ENCODE measurements around the gene BNC2. TPM values are rescaled to one million over a fixed set of nuclear protein-coding genes. Genes with fewer than 3 reads are reported as not detected.

Gene BNC2
- total RNA-seq, 1 experiment from 2014 or later = 0.20 TPM

DNA sequence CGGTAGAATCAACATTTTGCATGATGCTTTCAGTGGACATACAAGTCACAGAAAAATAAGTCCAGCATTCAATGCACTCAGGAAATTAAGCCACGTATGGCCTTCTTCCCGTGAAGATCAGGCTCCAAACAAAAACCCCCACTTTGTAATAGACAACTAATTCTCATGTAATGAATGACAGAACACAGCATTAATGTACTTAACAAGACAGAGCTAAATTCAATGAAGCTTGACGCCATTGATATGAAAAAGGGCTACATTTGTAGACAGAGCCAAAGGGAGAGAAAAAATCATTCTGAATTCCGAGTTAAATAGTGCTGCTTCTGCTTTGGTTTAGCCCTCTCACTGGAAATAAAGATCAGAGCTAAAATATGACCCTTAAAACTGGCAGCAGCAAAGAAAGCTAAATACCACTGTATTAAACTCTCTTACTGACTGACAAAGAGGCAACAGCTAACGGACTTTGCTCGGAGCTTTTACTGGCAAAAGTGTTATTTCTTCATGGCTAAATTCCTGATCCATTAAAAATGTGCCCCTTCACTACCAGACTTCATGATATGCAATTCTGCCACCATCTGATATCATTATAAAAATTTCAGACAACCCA, 250.5 kb downstream of the BNC2 start:
- Histone ChIP-seq H3K9me3 (no peaks in the 10 kb centered on the region), H3K4me3 (ENCODE audit: low read depth, low read length) (no peak overlapping the region), H3K27me3 (replicated peaks; ENCODE audit: control insufficient read depth, insufficient read depth, low read length) (no peaks in the 10 kb centered on the region), H3K36me3 (ENCODE audit: control insufficient read depth, insufficient read depth, low read length) (no peaks in the 10 kb centered on the region), H3K4me1 (no peaks in the 10 kb centered on the region)
- H3K9me3 Mint-ChIP-seq (ENCODE audit: unreplicated experiment) = no peaks in the 10 kb centered on the region
- ChIA-PET CTCF (no interaction called here), POLR2A (no interaction called here)
- H3K4me1 Mint-ChIP-seq (ENCODE audit: low read depth, unreplicated experiment) = no peaks in the 10 kb centered on the region
- peaks cover 5% of the 10 kb centered on the region for H3K27me3 Mint-ChIP-seq (ENCODE audit: insufficient read depth, unreplicated experiment)
- BruUV-seq (replicated peaks) = no TSS peak
- no peak overlapping the region for H3K4me3 Mint-ChIP-seq (ENCODE audit: unreplicated experiment)
- intact Hi-C loops (cut with micrococcal nuclease; ENCODE audit: unreplicated experiment) = no loop called here
- no peak overlapping the region for H3K27ac Mint-ChIP-seq (ENCODE audit: unreplicated experiment)
- TF ChIP-seq, protein P1, sequence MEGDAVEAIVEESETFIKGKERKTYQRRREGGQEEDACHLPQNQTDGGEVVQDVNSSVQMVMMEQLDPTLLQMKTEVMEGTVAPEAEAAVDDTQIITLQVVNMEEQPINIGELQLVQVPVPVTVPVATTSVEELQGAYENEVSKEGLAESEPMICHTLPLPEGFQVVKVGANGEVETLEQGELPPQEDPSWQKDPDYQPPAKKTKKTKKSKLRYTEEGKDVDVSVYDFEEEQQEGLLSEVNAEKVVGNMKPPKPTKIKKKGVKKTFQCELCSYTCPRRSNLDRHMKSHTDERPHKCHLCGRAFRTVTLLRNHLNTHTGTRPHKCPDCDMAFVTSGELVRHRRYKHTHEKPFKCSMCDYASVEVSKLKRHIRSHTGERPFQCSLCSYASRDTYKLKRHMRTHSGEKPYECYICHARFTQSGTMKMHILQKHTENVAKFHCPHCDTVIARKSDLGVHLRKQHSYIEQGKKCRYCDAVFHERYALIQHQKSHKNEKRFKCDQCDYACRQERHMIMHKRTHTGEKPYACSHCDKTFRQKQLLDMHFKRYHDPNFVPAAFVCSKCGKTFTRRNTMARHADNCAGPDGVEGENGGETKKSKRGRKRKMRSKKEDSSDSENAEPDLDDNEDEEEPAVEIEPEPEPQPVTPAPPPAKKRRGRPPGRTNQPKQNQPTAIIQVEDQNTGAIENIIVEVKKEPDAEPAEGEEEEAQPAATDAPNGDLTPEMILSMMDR (IDR thresholded peaks at IDR 0.05; ENCODE audit: insufficient read depth in 1 of 2, low read depth in 1 of 2, low read length in 1 of 2, severe bottlenecking in 1 of 2, unreplicated experiment in 1 of 2) = no peak
- H3K36me3 Mint-ChIP-seq (ENCODE audit: insufficient read depth, unreplicated experiment) = no peaks in the 10 kb centered on the region
- DNase-seq = no peak

DNA sequence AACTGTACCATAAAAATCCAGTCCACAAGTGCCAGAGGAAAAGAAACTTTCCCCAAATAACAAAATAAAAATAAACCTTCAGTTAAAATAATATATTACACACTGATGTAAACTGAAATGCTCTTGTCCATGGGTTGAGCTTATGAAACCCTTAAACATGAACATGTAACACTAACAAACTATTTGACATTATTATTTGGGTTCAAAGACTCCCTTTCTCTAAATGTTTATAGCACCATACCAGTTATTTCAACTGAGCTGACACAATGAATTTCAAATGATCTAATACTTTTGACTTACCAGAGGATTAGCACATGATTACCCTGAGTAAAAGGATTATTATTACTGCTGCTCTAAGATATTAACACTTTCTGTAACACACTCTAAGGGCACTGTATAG, 251.1 kb downstream of the BNC2 start:
- no peaks in the 10 kb centered on the region for H3K4me1 ChIP-seq
- ChIA-PET POLR2A (no interaction called here), CTCF (no interaction called here)
- BruUV-seq (replicated peaks) = no TSS peak
- H3K4me3 ChIP-seq (ENCODE audit: low read depth, low read length) = no peak overlapping the region
- DNase-seq = no peak
- Mint-ChIP-seq H3K36me3 (ENCODE audit: insufficient read depth, unreplicated experiment) (no peaks in the 10 kb centered on the region), H3K4me3 (ENCODE audit: unreplicated experiment) (no peak overlapping the region), H3K27ac (ENCODE audit: unreplicated experiment) (no peak overlapping the region), H3K9me3 (ENCODE audit: unreplicated experiment) (no peaks in the 10 kb centered on the region), H3K27me3 (ENCODE audit: insufficient read depth, unreplicated experiment) (peaks cover 5% of the 10 kb centered on the region), H3K4me1 (ENCODE audit: low read depth, unreplicated experiment) (no peaks in the 10 kb centered on the region)
- TF ChIP-seq, protein P1 (IDR thresholded peaks at IDR 0.05; ENCODE audit: insufficient read depth in 1 of 2, low read depth in 1 of 2, low read length in 1 of 2, severe bottlenecking in 1 of 2, unreplicated experiment in 1 of 2) = no peak
- intact Hi-C loops (cut with micrococcal nuclease; ENCODE audit: unreplicated experiment) = no loop called here
- H3K27me3 ChIP-seq (replicated peaks; ENCODE audit: control insufficient read depth, insufficient read depth, low read length) = no peaks in the 10 kb centered on the region
- H3K9me3 ChIP-seq = no peaks in the 10 kb centered on the region
- no peaks in the 10 kb centered on the region for H3K36me3 ChIP-seq (ENCODE audit: control insufficient read depth, insufficient read depth, low read length)

DNA sequence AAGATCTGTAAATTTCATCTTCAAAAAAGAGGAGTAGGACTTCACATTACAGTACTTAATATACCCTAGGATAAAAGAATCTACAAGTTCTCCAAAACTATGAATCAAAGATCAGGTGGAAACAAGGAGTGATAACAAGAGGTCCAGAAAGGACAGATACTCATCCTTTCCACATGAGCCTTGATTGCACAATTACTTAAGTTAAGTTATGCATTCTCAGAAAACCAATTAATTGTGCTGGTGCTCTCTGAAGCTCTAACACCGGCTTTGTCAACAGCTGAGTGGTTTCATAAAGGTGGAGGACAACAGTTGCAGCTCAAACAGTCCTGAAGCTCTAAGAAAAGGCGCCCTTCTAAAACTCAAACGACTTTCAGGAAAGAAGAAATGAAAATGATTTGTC, 251.9 kb downstream of the BNC2 start:
- Histone ChIP-seq H3K36me3 (ENCODE audit: control insufficient read depth, insufficient read depth, low read length) (no peaks in the 10 kb centered on the region), H3K9me3 (no peaks in the 10 kb centered on the region), H3K27me3 (replicated peaks; ENCODE audit: control insufficient read depth, insufficient read depth, low read length) (no peaks in the 10 kb centered on the region), H3K4me3 (ENCODE audit: low read depth, low read length) (no peak overlapping the region), H3K4me1 (no peaks in the 10 kb centered on the region)
- Mint-ChIP-seq H3K27ac (ENCODE audit: unreplicated experiment) (no peak overlapping the region), H3K27me3 (ENCODE audit: insufficient read depth, unreplicated experiment) (peaks cover 5% of the 10 kb centered on the region), H3K36me3 (ENCODE audit: insufficient read depth, unreplicated experiment) (no peaks in the 10 kb centered on the region), H3K4me3 (ENCODE audit: unreplicated experiment) (no peak overlapping the region), H3K9me3 (ENCODE audit: unreplicated experiment) (no peaks in the 10 kb centered on the region), H3K4me1 (ENCODE audit: low read depth, unreplicated experiment) (no peaks in the 10 kb centered on the region)
- intact Hi-C loops (cut with micrococcal nuclease; ENCODE audit: unreplicated experiment) = no loop called here
- TF ChIP-seq, protein P1 (IDR thresholded peaks at IDR 0.05; ENCODE audit: insufficient read depth in 1 of 2, low read depth in 1 of 2, low read length in 1 of 2, severe bottlenecking in 1 of 2, unreplicated experiment in 1 of 2) = no peak
- BruUV-seq (replicated peaks) = no TSS peak
- ChIA-PET POLR2A (no interaction called here), CTCF (no interaction called here)
- DNase-seq = no peak

All from Caco-2 (cell line).